ENCODE measurements around the gene BUD13. TPM values are rescaled to one million over a fixed set of nuclear protein-coding genes. Genes with fewer than 3 reads are reported as not detected.
A peak's percentile ranks its signal among the peaks of the same experiment; 100 is the strongest.

Gene BUD13
- total and polyA plus RNA-seq, 2 of the 4 experiments (the other 2 are of a cell fraction) = 11.2 to 14.0 TPM

- Histone ChIP-seq H2BK20ac (ENCODE audit: low read depth, low read length) (no peak overlapping the region), H2BK120ac (ENCODE audit: low read depth, low read length) (no peak overlapping the region), H2AK5ac (ENCODE audit: low read depth, low read length) (no peak overlapping the region), H4K20me1 (ENCODE audit: insufficient read depth, low read length) (0 out of 2 replicates have a peak, but pooled peaks cover 4% of the 10 kb centered on the region), H3K4me2 (ENCODE audit: low read depth, low read length) (no peak overlapping the region), H3K18ac (ENCODE audit: low read depth, low read length) (no peak overlapping the region), H3K9ac (ENCODE audit: low read depth, low read length) (no peak overlapping the region), H4K91ac (ENCODE audit: insufficient read depth, low read depth, low read length) (no peak overlapping the region), H3K27me3 (ENCODE audit: control insufficient read depth, insufficient read depth, low read length) (no peaks in the 10 kb centered on the region), H2BK5ac (ENCODE audit: low read depth, low read length, poor library complexity, severe bottlenecking) (no peak overlapping the region), H4K5ac (ENCODE audit: low read depth, low read length) (no peak overlapping the region), H4K8ac (ENCODE audit: low read depth in 2 of 2, low read length in 2 of 2) (no peak overlapping the region), H2AK9ac (replicated peaks; ENCODE audit: low read depth, low read length, poor library complexity) (no peak overlapping the region), H3K23ac (ENCODE audit: low read depth, low read length) (no peak overlapping the region), H3K4me1 (ENCODE audit: control insufficient read depth, insufficient read depth, low read length) (peaks cover 4% of the 10 kb centered on the region; the same call in 1 of the 2 replicates), H3K36me3 (ENCODE audit: control insufficient read depth, insufficient read depth, low read length) (peaks cover 49% of the 10 kb centered on the region), H2AFZ (replicated peaks; ENCODE audit: low read length, poor library complexity) (no peak overlapping the region), H2BK15ac (ENCODE audit: low read depth, low read length) (no peak overlapping the region), H3K9me1 (ENCODE audit: insufficient read depth, low read length) (peaks cover 14% of the 10 kb centered on the region; the same call in 1 of the 2 replicates), H3K79me1 (ENCODE audit: low read depth in 1 of 2, low read length in 2 of 2) (peaks cover 44 to 52% of the 10 kb centered on the region in 2 experiments), H3K27ac (ENCODE audit: insufficient read depth, low read length) (no peak overlapping the region), H3K56ac (ENCODE audit: extremely low read depth, insufficient read depth, low read length) (no peak overlapping the region), H3K14ac (replicated peaks; ENCODE audit: low read depth, low read length) (no peak overlapping the region), H3K4me3 (ENCODE audit: insufficient read depth, low read depth, low read length) (no peak overlapping the region), H3K9me3 (ENCODE audit: control insufficient read depth, insufficient read depth, low read length) (no peaks in the 10 kb centered on the region), H3K4ac (ENCODE audit: low read depth, low read length) (no peak overlapping the region)
- ChIA-PET POLR2A (ENCODE audit: unreplicated experiment) (no interaction called here), CTCF (interaction anchor here (1.5 kb wide), 1 partner anchor 9 kb away, joined by 5 read pairs; the partner anchor contains the start of gene APOA5)
- BruUV-seq (replicated peaks) = no TSS peak
- dilution Hi-C loops (cut with HindIII; ENCODE audit: low sequenced_read_pairs, unreplicated experiment) (no loop called here), intact Hi-C loops (cut with micrococcal nuclease) (no loop called here), in situ Hi-C loops (cut with MboI; ENCODE audit: low sequenced_read_pairs) (no loop called here)
- ATAC-seq (ENCODE audit: low read depth) = peak; percentile 35
- 100% methylated on average over 1 of the region's 4 CpGs; no CpG with 5 or more reads in 1 of the 2 experiments for WGBS, 2 experiments (ENCODE audit: extremely low coverage in 2 of 2, insufficient read length in 1 of 2)
- peak; percentile 50 for DNase-seq
- TF ChIP-seq POLR2A (IDR thresholded peaks at IDR 0.05; ENCODE audit: low read depth, low read length) (no peak), ELK1 (IDR thresholded peaks at IDR 0.05; ENCODE audit: borderline replicate concordance, low read depth, low read length) (no peak), MXI1 (IDR thresholded peaks at IDR 0.05; ENCODE audit: borderline replicate concordance, low read depth, low read length) (no peak), BHLHE40 (IDR thresholded peaks at IDR 0.05; ENCODE audit: low read depth, low read length) (no peak), CTCF (conservative IDR thresholded peaks at IDR 0.05; ENCODE audit: low read depth, low read length) (no peak)
Observed at GRCh38 chr11:116782728-116783127, 9.9 kb upstream of the BUD13 start.

Data from IMR-90 (cell line).